ENCODE data around the gene FMN1. TPM values are rescaled to one million over a fixed set of nuclear protein-coding genes. Genes with fewer than 3 reads are reported as not detected.

The FMN1 gene
- total RNA-seq, 1 donor from 2014 or later = 0.07 TPM

DNA sequence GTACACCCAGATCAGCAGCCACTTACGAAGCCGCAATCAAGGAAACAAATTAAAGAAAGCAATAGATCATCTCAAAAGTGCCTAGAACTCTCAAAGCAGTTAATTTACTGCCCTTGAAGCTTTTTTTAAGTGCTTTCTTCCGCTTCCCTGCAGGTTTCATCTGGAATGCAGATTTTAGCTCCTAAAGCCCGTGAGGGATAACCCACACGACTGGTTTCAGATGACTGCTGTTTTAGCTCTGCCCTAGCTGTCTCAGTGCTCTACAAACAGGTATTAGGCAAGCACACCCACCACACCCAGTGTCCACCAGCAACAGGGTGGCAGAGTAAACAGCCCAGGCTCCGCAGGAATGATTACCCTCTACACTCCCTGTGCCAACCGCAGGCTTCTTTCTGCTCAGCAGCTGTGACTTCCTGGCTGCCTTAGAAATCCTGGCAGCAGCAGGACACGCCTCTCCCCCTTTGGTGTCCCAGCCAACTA is 126.0 kb downstream of the FMN1 start:
- intact Hi-C loops (cut with micrococcal nuclease) = no loop called here

DNA sequence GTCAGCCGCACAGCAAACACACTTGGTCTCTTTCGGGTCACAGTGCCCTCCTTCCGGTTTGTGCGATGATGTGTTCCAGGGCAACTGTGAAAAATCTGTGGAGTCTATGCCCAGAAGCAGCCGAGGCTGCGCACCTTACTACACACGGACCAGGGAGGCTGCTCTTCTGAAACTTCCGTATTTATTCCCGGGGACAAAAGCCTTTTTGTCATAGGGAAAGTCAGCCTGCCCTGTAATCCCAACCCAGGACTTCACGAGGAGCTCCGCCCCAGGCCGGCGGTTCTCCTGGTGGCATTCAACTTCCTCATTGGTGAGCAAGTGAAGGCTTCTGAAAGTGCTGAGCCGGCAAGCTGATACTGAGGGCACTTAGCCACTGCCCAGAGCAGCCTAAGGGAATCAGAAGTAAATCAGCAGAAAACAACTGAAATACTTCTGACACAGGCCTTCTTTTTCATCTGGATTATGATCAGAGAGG is 126.5 kb downstream of the FMN1 start:
- intact Hi-C loops (cut with micrococcal nuclease) = no loop called here

DNA sequence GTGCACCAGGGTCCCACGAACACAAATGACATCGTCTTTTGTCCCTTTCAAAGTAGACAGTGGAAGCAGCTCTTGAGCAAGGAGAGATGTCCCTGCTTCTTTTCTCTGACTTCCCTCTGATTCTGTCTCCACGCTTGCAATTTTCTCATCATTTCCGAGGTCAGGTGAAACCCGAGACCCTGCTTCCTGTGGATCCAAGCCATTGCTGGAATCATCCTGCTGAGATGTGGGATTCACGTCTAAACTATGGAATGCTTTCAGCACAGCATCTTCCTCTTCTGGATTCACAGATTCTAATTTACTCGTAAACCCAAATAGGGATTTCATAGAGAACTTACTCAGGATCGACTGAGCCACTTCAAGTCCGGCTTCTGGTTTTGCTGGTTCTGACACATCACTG is 127.1 kb downstream of the FMN1 start:
- intact Hi-C loops (cut with micrococcal nuclease) = no loop called here

DNA sequence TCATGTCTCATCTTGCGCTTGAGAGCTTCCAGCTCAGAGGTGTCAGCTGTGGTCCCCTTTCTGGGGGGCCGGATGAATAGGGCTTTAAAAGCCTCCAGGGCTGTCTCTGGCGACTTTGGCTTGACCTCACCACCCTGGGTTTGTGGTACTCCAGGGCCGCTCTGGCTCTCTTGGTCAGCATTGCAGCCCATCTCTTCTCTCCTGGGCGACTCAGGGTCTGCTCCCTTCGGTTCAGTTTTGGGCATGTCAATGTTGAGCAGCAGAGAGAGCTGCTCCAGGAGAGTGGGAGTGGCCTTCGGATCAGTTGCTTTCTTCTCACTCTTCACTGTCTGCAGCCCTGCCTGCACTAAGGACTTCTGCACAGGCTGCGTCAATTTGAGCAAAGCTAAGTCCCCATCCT is 127.9 kb downstream of the FMN1 start:
- intact Hi-C loops (cut with micrococcal nuclease) = no loop called here

DNA sequence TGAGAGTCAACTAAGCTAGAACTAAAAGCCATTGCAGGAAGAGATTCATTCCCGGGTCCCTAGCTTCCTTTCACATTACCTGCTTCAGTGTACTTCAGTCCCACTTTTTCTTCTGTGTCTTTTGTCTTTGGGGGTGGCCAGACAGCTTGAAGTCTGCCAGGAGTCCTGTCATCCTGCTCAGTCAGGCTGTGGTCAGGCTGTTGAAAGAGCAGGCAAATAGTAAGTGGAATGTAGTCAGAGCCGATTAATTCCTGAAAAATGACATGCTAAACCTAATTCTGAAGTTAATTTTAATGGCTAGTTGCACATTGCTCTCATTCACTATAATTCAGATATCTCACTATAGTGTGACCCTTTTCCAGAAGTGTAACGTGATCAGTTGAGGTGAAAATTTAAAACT is 129.6 kb downstream of the FMN1 start:
- intact Hi-C loops (cut with micrococcal nuclease) = no loop called here

DNA sequence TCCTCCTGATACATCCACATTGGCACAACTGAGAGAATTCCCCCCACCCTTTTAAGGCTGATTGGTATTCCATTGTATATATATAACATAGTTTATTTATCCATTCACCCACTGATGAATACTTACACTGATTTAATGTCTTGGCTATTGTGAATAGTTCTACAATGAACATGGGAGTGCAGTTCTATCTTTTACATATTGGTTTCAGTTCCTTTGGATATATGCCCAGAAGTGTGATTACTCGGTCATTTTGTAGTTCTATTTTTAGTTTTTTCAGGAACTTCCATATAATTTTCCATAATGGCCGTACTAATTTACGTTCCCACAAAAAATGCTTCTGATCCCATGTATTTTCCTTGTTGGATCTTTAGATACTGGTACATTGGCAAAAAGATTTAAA is 135.3 kb downstream of the FMN1 start:
- intact Hi-C loops (cut with micrococcal nuclease) = no loop called here

DNA sequence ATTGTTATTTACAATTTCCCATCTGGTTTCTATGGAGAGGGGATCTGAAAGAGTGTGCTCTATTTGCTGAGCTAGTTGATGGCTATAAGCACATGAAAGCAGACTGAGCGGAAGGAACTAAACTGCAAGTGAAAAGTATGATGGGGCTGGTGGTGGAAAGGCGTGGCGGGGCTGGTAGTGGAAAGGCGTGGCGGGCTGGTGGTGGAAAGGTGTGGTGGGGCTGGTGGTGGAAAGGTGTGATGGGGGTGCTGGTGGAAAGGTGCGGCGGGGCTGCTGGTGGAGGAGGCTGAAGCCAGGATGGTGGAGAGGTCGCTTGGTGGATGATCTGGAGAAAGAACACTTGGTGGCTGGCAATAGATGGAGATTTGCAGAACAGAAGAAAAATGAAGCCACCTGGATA is 136.7 kb downstream of the FMN1 start:
- intact Hi-C loops (cut with micrococcal nuclease) = no loop called here

DNA sequence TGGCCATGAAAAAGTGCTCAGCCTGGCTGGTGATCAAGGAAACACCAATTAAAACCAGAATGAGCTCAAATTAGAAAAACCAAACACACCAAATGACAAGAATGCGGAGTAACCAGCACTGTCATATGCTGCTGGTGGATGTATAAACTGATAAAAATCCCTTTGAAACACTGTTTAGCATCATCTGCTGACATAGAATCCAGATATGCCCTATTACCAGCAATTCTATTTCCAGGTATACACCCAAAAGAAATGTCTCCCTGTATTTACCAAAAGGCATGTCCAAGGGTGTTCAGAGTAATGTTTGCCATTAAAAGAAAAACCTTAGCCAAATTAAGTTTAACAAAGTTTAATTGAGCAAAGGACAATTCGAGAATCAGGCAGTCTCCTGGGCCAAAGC is 138.6 kb downstream of the FMN1 start:
- intact Hi-C loops (cut with micrococcal nuclease) = no loop called here

DNA sequence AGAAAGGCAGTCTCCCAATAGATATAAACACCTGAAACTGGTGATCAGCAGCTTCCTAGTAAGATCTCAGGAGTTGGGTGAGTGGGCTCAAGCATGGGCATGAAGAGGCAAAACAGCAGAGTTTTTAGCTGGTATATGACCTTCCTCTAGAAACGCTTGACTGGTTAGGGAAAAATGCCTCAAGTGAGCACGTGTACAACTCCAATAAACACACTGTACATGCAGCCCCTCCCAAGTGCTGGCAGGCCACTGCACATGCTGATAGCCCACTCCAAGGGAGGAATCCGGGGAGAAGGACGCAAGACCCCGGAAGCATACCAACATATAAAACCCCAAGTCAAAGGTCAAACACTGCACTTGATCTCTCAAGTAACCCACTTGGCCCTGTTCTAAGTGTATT is 143.0 kb downstream of the FMN1 start:
- intact Hi-C loops (cut with micrococcal nuclease) = no loop called here

DNA sequence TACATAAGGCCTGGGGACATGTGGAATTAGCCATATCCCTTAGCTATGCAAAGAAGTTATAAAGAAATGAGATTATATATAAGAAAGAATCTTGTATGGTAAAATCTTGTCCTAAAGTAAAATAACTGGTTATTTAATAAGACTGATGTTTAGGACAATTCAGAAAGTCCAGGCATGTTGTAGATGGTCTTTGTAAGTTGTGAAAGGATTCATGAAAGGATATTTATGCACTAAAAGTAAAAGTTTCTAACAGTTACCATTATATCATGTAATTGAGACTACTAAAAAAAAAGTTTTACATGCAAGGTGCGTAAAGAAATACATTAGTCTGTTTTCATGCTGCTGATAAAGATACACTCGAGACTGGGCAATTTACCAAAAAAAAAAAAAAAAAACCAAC is 146.3 kb downstream of the FMN1 start:
- intact Hi-C loops (cut with micrococcal nuclease) = no loop called here

DNA sequence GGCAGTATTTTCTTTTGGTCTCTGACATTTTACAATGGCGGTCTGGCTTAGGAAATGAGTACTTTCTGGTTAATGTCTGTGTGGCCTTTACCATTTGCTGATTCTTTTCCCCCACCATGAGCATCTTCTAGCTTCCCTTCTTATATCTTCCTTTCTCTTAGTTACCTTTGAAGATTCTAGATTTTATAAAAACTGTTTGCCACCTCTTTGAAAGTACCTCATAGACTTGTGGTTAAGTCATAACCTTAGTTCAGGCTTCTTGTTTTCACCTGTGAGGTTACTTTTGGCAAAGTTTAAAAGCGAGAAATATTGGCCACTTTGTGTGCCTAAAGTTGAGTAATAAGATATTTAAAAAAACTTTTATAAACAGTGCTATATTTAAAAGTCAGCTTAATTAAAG is 147.4 kb downstream of the FMN1 start:
- intact Hi-C loops (cut with micrococcal nuclease) = no loop called here

DNA sequence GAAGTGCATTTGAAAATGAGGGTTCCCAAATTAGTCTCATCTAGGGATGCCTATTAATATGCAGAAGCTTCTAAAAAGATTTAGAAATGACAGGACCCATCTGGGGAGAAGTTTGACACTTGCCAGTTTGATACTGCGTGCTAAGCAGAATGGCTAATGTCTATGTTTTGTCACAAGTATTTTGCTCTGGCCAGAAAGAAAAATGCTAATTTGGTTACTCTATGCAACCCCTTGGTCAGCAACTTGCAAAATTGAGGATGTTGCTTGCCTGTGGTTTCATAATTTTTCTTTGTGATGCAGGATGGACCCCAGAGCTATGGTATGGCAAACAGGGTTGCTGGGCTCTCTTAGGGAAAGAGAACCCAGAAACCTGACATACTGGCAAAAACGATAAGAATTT is 148.2 kb downstream of the FMN1 start:
- intact Hi-C loops (cut with micrococcal nuclease) = no loop called here

DNA sequence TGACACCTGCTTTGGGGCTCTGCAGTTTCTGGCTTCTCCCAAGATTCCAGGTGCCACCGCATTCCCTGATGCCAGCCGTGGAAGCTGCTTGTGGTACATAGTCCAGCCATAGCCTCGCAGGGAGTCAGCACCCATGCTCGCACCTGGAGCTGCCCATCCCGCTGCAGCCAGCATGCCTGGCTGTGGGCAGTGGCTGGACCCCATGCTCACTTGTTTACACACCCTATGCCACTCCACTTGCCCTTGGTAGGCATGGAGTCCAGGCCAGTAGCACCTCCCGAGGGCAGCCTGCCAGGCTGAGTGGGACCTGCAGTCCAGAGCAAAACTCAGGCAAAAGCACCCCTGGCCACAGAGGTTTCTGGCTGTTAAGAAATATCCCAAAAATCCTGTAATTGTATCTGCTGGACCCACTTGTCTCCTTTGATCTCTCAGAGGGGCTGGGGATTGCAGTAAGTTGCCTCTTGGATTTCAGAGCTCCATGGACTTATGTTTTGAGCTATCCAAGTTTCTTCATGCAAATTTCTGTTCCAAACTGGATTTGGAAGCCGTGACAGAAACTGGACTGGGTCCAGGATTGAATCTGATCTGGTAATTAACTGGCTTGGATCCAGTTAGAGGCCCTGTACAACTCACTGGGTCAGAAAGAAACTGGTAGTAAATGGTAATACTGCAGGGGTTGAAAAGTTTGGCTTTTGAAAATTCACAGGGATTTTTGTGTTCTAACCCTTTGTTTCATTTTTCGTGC is 149.3 kb downstream of the FMN1 start:
- intact Hi-C loops (cut with micrococcal nuclease) = no loop called here

DNA sequence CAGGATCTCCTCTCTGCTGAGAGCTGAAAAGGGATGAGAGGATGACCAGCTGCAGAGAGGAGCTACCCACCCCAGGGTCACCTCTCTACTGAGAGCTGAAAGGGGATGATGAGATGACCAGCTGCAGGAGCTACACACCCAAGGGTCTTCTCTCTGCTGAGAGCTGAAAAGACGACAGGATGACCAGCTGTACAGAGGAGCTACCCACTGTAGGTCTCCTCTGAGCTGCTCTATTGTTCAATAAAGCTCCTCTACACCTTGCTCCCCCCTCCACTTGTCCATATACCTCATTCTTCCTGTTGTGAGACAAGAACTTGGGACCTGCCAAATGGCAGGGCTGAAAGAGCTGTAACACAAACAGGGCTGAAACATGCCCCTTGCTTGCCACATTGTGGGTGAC is 149.9 kb downstream of the FMN1 start:
- intact Hi-C loops (cut with micrococcal nuclease) = no loop called here

DNA sequence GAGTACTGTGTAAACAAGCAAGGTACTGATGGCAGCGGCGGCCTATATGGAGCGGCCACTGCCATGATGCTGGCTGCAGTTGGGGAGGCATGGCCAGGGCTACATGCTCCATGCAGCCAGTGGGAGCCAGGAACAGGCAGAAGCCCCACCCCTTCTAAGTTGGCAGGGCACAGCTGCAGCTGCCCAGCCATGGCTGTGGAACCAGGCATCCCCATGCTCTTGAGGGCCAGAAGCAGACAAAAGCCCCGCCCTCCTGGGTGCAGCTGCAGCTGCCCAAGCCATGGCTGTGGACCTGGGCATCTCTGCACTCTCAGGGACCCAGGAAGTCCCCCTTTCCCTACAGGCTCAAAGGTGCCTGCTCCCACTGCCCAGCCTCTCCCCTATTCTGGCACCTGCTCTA is 150.9 kb downstream of the FMN1 start:
- intact Hi-C loops (cut with micrococcal nuclease) = no loop called here

DNA sequence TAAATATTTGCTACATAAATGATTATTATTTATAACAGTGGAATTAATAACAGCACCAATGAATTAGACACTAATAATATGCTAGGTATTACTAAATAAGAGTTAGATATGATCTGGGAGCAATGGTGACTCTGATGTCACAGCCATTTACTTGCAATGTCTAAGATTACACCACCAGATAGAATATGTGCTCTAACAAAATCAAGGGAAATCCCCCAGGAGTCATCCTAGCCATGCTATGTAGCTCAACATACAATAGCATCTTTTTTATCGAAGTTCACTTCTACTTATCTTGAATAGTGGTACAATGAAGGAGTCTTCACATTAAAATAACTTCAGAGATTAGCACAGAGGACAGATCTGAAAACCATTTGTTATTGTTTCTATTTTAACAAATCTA is 154.0 kb downstream of the FMN1 start:
- intact Hi-C loops (cut with micrococcal nuclease) = no loop called here

DNA sequence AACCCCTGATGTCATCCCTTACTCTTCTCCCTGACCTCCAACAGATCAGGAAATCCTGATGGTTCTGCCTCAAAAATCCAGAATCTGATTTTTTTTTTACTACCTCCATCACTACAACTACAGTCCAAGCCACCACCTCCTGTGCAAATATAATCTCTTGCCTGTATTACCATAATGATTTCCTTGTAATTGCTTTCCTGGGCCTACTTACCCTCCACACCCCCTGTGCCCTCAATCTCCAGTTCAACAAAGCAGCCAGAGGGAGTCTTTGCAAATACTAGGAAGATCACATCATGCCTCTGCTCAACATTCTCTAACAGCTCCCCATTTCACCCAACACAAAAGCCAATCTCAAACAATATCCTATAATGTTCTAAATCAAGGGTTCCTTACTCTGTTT is 159.9 kb downstream of the FMN1 start:
- intact Hi-C loops (cut with micrococcal nuclease) = no loop called here

DNA sequence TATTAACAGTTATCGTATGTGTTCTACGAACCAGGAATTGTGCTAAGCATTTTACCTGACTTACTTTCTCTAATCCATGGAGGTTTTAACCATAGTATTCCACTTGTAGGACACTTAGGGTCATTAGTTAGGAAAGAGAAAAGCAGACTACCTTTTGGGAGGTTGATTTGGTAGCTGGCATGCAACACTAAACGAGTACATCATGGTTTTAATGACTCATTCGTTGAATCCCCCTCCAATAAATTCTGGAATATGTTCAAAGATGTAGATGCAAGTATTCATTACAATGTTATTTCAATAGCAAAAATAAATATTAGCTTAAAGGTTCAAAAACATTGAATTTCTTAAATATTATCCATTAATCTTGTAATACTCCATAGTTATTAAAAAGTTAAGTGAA is 162.5 kb downstream of the FMN1 start:
- intact Hi-C loops (cut with micrococcal nuclease) = no loop called here

DNA sequence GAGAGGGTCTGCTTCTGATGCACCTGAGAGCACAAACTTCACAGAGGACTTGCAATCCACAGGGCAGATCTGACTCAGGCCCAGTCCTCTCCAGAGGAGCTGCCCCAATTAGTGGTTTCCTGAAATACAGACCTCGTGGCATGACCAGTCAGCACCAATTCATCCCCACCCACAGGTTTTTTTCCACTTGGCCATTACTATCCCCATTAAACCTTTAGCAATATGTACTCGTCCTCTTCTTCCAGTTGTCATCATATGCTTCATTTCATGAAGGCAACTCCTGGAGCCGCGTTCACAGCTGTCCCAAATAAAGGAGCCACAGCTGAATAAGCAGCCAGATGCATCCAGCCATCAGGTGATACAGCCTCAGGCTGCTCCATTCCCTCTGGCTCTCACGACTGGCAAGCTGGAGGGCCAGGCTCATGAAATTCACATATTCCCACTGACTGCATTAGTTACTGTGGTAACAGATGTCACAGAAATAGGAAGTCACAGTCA is 163.1 kb downstream of the FMN1 start:
- intact Hi-C loops (cut with micrococcal nuclease) = no loop called here

DNA sequence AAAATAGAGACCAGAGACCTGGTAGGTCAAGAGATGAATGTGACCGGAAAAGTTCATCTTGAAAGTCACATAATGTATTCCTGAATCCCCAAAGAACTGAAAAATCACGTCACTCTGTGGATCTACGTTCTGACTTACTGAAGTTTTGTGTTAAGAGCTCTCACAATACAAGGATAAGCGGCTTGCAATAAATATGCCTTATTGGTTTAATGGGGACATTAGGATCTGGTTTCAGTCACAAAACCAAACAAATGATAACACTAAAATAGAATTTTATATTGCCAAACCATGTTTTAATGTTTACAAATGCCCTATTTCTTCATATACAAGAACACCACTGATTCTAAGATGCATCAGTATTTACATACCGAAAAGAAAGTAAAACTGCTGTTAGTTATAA is 164.2 kb downstream of the FMN1 start:
- intact Hi-C loops (cut with micrococcal nuclease) = no loop called here

DNA sequence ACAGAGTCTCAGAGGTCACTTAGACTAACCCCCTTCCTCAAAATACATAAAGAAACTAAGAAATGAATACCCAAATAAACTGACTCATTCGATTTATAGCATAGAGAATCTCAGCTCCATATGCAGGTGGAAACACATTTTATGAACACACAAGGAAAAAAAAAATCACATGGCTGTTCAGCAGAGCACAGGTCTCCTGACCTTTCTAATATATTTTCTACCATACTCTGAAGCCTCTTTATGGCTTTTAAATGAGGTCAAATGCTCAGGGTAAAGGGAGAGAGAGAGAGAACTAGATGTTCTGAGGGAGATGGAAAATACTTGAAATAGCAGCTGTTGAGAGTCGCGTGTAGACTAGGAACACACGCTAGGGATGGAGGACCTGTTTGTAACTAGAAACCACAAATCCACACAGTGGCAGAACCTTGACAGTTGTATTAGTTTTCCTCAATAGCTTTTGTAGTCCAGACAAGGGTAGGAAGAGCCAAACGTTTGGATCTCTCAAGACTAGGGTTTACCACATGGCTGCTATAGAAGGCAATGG is 165.3 kb downstream of the FMN1 start:
- intact Hi-C loops (cut with micrococcal nuclease) = no loop called here

DNA sequence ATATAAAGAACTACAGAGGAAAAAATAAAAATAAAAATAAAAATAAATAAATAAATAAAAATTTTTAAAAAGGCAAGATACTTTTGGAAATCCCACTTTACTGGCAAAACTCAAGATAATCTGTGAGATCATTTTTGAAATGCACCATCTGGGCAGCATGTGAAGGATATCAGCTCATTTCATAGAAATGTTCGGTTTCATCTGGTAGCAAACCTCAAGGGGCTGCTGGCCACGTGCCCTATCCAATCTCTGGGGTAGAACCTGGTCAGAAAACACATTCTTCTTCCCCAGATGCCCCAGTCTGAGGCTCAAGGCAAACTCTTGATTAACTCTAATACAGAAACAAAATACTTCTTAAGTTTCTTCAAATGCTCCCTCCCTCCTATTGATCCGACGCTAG is 166.0 kb downstream of the FMN1 start:
- intact Hi-C loops (cut with micrococcal nuclease) = no loop called here
